Natural killer cell (primary cell): ENCODE measurements around the gene HOXC6. TPM values are rescaled to one million over a fixed set of nuclear protein-coding genes. Genes with fewer than 3 reads are reported as not detected.

ENCODE experiments used
- ATAC-seq, 3 donors: fragments of 150-1000 bp in 2 of 3; fragments of 200-7000 bp in 1 of 3; cut with Tn5 transposase; 1 replicate in 1 of 3; 2 replicates in 2 of 3; pipeline ENCODE4 v1.10.0; 2021; ENCODE audit warnings: mild to moderate bottlenecking in 2 of 3, moderate library complexity in 2 of 3
- DNase-seq, 2 donors: peaks; one replicate each; pipeline versions ENCODE4 v3.0.0 to v3.0.0-alpha.2; 2013 to 2021; ENCODE audit warnings: mixed read lengths in 1 of 2
- H3K27ac ChIP-seq: one replicate; pipeline ENCODE4 v1.5.1; 2013; ENCODE audit warnings: mild to moderate bottlenecking, low read length
- H3K27me3 ChIP-seq: one replicate; pipeline ENCODE4 v1.6.1; 2013; ENCODE audit warnings: low read length; ENCODE audit not compliant: control insufficient read depth, insufficient read depth
- H3K36me3 ChIP-seq: one replicate; pipeline ENCODE4 v1.6.1; 2013; ENCODE audit warnings: low read length; ENCODE audit not compliant: control insufficient read depth, insufficient read depth
- H3K4me1 ChIP-seq: one replicate; pipeline ENCODE4 v1.6.1; 2013; ENCODE audit warnings: low read length; ENCODE audit not compliant: control insufficient read depth, insufficient read depth
- H3K4me3 ChIP-seq: one replicate; pipeline ENCODE4 v1.5.1; 2013; ENCODE audit warnings: low read length
- H3K9me3 ChIP-seq: one replicate; pipeline ENCODE4 v1.6.1; 2013; ENCODE audit warnings: low read length; ENCODE audit not compliant: control insufficient read depth, insufficient read depth
- H3K27ac Mint-ChIP-seq, 2 donors: one replicate each; pipeline ENCODE4 v1.8.0; 2022; ENCODE audit warnings: mild to moderate bottlenecking in 2 of 2, mixed read lengths in 2 of 2, moderate library complexity in 1 of 2
- H3K27me3 Mint-ChIP-seq, 2 donors: one replicate each; pipeline ENCODE4 v1.8.0; 2022; ENCODE audit warnings: low read depth in 2 of 2, mixed read lengths in 2 of 2
- H3K36me3 Mint-ChIP-seq: one replicate; pipeline ENCODE4 v1.8.0; 2022; ENCODE audit warnings: mixed read lengths
- H3K4me1 Mint-ChIP-seq, 2 donors: one replicate each; pipeline ENCODE4 v1.8.0; 2022; ENCODE audit warnings: mixed read lengths in 2 of 2
- H3K4me3 Mint-ChIP-seq: one replicate; pipeline ENCODE4 v1.8.0; 2022; ENCODE audit warnings: mild to moderate bottlenecking, moderate library complexity, mixed read lengths
- H3K9me3 Mint-ChIP-seq, 2 donors: one replicate each; pipeline ENCODE4 v1.8.0; 2022; ENCODE audit warnings: mixed read lengths in 2 of 2
- CTCF ChIP-seq: fragments of 200-600 bp; IDR thresholded peaks from one replicate; pipeline ENCODE4 v1.8.0; 2022; ENCODE audit warnings: antibody characterized with exemption
- WGBS: methylation state at CpG from one replicate; pipeline ENCODE4 v1.1.7; 2013; ENCODE audit warnings: missing lambda C conversion rate; ENCODE audit not compliant: insufficient coverage; 5-methylcytosine and 5-hydroxymethylcytosine counted together
- intact Hi-C: fragments of 100-400 bp; cut with micrococcal nuclease; formaldehyde crosslinking; loops from one replicate; pipeline ENCODE4 v1.14.2; 2022
- total RNA-seq, 4 donors: library from RNA; stranded (reverse); fragments of 120-200 nt in 1 of 4; gene quantifications; one replicate each; pipeline versions ENCODE4 v1.2.3 to v1.2.4, GENCODE V29; 2013 to 2022

The HOXC6 gene
- total RNA-seq, 3 donors from 2014 or later (not counting 1 experiment from before 2014, with no cell fraction given), result not detected

- 31% methylated on average over 33 of the region's 38 CpGs for WGBS
- Histone ChIP-seq H3K36me3 (no peaks in the 10 kb centered on the region), H3K27ac (no peak overlapping the region), H3K9me3 (no peaks in the 10 kb centered on the region), H3K27me3 (peaks cover 22% of the 10 kb centered on the region), H3K4me1 (no peaks in the 10 kb centered on the region), H3K4me3 (no peak overlapping the region)
- H3K36me3 Mint-ChIP-seq, result no peaks in the 10 kb centered on the region
- no peaks in the 10 kb centered on the region for H3K4me1 Mint-ChIP-seq
- H3K27ac Mint-ChIP-seq, result no peak overlapping the region
- H3K9me3 Mint-ChIP-seq, result no peaks in the 10 kb centered on the region
- TF ChIP-seq CTCF, result no peak
- DNase-seq (no peak), ATAC-seq (no peak)
- intact Hi-C loops, result no loop called here
- no peak overlapping the region for H3K4me3 Mint-ChIP-seq
- peaks cover 60 to 73% of the 10 kb centered on the region in 2 donors for H3K27me3 Mint-ChIP-seq
Measured at GRCh38 chr12:54060174-54060974, 32.1 kb downstream of the HOXC6 start.

- Histone ChIP-seq H3K4me1 (no peaks in the 10 kb centered on the region), H3K27ac (no peak overlapping the region), H3K4me3 (no peak overlapping the region), H3K9me3 (no peaks in the 10 kb centered on the region), H3K27me3 (peaks cover 25% of the 10 kb centered on the region), H3K36me3 (no peaks in the 10 kb centered on the region)
- intact Hi-C loops, result no loop called here
- no peak for DNase-seq
- Mint-ChIP-seq H3K9me3 (no peaks in the 10 kb centered on the region), H3K36me3 (no peaks in the 10 kb centered on the region), H3K27me3 (peaks cover 60 to 71% of the 10 kb centered on the region in 2 donors), H3K27ac (no peak overlapping the region), H3K4me3 (no peak overlapping the region), H3K4me1 (no peaks in the 10 kb centered on the region)
- no peak for ATAC-seq
- 71% methylated on average over 6 of the region's 7 CpGs for WGBS
- no peak for TF ChIP-seq CTCF
Measured at GRCh38 chr12:54060975-54061778, 32.9 kb downstream of the HOXC6 start.

- Mint-ChIP-seq H3K27ac (no peak overlapping the region), H3K9me3 (no peaks in the 10 kb centered on the region), H3K27me3 (peaks cover 33 to 40% of the 10 kb centered on the region in 2 donors), H3K4me1 (no peaks in the 10 kb centered on the region), H3K4me3 (no peak overlapping the region), H3K36me3 (no peaks in the 10 kb centered on the region)
- no peak for TF ChIP-seq CTCF
- H3K4me1 ChIP-seq, result no peaks in the 10 kb centered on the region
- no peak for ATAC-seq
- H3K9me3 ChIP-seq, result no peaks in the 10 kb centered on the region
- intact Hi-C loops, result no loop called here
- H3K4me3 ChIP-seq, result no peak overlapping the region
- no peak overlapping the region for H3K27ac ChIP-seq
- no peaks in the 10 kb centered on the region for H3K36me3 ChIP-seq
- H3K27me3 ChIP-seq, result peaks cover 23% of the 10 kb centered on the region
- DNase-seq, result no peak
Measured at GRCh38 chr12:54065677-54066076, 37.4 kb downstream of the HOXC6 start.
